GM19238 (cell line): ENCODE measurements around the gene ANP32A.
"Not testable (repeated sequence)": the region's sequence is repeated elsewhere in the genome, so short reads cannot be mapped to it uniquely, and the experiment has no call there.

ENCODE experiments used
- DNase-seq: peaks from one replicate; pipeline ENCODE4 v3.0.0; 2011; ENCODE audit warnings: low spot score; ENCODE audit not compliant: insufficient read length

ANP32A gene

GRCh38 chr15:68783226-68784058, 37.3 kb downstream of the ANP32A start:
- no peak for DNase-seq

GRCh38 chr15:68782589-68783161, 38.0 kb downstream of the ANP32A start:
- no peak for DNase-seq

GRCh38 chr15:68781766-68782588, 38.7 kb downstream of the ANP32A start:
- no peak for DNase-seq

- DNase-seq, result no peak
Observed at GRCh38 chr15:68781217-68781616, 39.5 kb downstream of the ANP32A start.

GRCh38 chr15:68778876-68779275, 41.8 kb downstream of the ANP32A start:
- no peak for DNase-seq

- DNase-seq, result no peak
Observed at GRCh38 chr15:68776477-68777270, 44.0 kb downstream of the ANP32A start.

- no peak for DNase-seq
Observed at GRCh38 chr15:68775671-68776476, 44.8 kb downstream of the ANP32A start.

GRCh38 chr15:68775236-68775577, 45.5 kb downstream of the ANP32A start:
- no peak for DNase-seq

GRCh38 chr15:68774521-68775235, 46.0 kb downstream of the ANP32A start:
- DNase-seq, result no peak

GRCh38 chr15:68774120-68774519, 46.6 kb downstream of the ANP32A start:
- no peak for DNase-seq

- DNase-seq, result no peak
Observed at GRCh38 chr15:68773036-68773435, 47.7 kb downstream of the ANP32A start.

GRCh38 chr15:68770216-68770615, 50.5 kb downstream of the ANP32A start:
- no peak for DNase-seq

- no peak for DNase-seq
Observed at GRCh38 chr15:68769702-68770101, 51.0 kb downstream of the ANP32A start.

GRCh38 chr15:68768321-68768720, 52.4 kb downstream of the ANP32A start:
- no peak for DNase-seq

- DNase-seq, result no peak
Observed at GRCh38 chr15:68767833-68768232, 52.9 kb downstream of the ANP32A start.

- DNase-seq, result no peak
Observed at GRCh38 chr15:68765602-68766368, 54.9 kb downstream of the ANP32A start.

- DNase-seq, result no peak
Observed at GRCh38 chr15:68764090-68764489, 56.6 kb downstream of the ANP32A start.

- no peak for DNase-seq
Observed at GRCh38 chr15:68763063-68763462, 57.6 kb downstream of the ANP32A start.

GRCh38 chr15:68759982-68760579, 60.6 kb downstream of the ANP32A start:
- DNase-seq, result not testable (repeated sequence)
